HG03280 (cell line): ENCODE results near the gene DCAF17.

ENCODE experiments used
- ATAC-seq: cut with Tn5 transposase; IDR thresholded peaks from one replicate; pipeline ENCODE4 v1.9.1; 2021; ENCODE audit warnings: mild to moderate bottlenecking, moderate library complexity; ENCODE audit not compliant: unreplicated experiment

The DCAF17 gene, protein sequence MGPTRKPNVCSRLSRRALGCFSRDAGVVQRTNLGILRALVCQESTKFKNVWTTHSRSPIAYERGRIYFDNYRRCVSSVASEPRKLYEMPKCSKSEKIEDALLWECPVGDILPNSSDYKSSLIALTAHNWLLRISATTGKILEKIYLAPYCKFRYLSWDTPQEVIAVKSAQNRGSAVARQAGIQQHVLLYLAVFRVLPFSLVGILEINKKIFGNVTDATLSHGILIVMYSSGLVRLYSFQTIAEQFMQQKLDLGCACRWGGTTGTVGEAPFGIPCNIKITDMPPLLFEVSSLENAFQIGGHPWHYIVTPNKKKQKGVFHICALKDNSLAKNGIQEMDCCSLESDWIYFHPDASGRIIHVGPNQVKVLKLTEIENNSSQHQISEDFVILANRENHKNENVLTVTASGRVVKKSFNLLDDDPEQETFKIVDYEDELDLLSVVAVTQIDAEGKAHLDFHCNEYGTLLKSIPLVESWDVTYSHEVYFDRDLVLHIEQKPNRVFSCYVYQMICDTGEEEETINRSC

DNA sequence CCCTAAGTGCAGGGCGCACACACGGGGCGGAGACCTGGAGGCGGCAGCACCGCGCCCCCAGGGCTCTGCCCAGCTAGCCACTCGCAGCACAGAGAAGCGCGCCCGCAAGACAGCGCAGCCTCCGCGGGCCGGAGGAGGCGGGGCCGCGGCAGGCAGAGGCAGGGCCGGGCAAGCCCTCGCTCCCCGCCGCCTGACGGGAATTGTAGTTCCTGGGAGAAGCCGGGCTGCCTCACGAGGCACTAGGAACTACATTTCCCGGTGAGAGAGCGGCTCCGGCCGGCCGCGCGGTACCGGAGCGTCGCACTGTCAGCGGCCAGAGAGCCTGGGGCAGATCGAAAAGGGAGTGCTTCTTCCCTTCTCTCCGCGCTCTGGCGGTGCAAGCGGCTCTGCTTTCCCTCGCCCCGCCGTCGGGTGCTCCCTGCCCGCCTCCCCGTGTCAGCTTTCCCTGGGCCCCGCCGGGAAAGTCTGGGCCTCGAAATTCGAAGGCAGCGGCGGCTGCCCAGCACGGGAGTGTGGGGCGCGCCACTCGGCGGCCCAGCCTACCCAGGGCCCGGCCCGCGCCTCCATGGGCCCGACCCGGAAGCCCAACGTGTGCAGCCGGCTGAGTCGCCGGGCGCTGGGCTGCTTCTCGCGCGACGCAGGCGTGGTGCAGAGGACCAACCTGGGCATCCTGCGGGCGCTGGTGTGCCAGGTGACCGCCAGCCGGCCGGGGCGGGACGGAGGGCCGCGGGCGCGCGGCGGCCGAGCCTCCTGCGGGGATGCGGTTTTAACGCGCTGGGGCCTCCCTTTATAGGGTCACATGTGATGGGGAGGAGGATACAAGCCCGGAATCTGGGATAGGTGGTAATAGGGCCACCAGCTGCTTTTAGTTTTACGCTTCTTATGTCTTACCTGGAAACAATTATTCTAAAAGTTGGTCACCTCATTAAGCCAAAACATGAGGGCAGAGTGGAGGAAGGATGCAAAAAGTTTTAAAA is at the start of gene DCAF17:
DCAF17 (plus strand) TSS at position 214 of the 977 bp plus-strand sequence; CDS start at position 566, 352 bp downstream.
- peak; percentile 91 for ATAC-seq

GRCh38 chr2:171386627-171387026 is 47.4 kb upstream of the DCAF17 start:
- ATAC-seq = no peak

DNA sequence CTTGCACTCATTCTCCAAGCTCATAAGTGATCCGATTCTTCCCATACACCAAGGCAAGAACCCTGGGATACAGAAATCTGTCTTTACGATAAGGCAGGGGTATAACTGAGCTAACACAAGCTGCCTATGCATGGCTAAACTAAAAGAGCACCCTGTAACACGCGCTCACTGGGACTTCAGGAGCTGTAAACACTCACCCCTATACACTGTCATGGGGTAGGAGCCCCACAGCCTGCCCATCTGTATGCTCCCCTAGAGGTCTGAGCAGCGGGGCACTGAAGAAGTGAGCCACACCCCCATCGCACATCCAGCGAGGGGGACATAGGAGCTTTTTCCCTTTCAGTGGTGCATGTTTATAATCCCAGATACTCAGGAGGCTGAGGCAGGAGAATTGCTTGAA is 47.0 kb upstream of the DCAF17 start:
- no peak for ATAC-seq

GRCh38 chr2:171389325-171389724 is 44.7 kb upstream of the DCAF17 start:
- no peak for ATAC-seq

DNA sequence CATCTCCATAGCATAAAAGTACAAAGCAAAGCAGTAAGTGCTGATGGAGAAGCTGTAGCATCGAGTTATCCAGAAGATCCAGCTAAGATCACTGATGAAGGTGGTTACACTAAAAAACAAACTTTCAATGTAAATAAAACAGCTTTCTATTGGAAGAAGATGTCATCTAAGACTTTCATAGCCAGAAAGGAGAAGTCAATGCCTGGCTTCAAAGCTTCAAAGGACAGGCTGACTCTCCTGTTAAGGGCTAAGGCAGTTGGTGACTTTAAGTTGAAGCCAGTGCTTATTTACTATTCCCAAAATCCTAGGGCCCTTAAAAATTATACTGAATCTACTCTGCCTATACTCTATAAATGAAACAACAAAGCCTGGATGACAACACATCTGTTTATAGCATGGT is 44.2 kb upstream of the DCAF17 start:
- no peak for ATAC-seq

DNA sequence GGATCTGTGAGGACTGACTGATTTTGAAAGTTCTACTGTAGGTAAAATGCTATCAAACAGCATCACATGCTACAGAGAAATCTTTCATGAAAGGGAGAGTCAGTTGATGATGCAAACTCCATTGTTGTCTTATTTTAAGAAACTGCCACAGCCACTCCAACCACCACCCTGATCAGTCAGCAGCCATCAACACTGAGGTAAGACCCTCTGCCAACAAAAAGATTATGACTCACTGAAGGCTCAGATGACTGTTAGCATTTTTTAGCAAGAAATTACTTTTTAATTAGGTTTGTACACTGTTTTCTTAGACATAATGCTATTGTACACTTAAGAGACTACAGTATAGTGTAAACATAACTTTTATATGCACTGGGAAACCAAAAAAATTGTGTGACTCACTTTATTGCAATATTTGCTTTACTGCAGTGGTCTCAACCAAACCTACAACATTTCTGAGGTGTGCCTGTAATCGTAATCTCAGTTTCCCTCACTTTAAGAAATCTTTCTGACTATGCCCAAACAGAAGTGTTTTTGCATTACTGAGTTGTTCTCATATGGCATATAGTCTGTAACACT is 43.0 kb upstream of the DCAF17 start:
- no peak for ATAC-seq

- ATAC-seq = no peak
These were observed 42.5 kb upstream of the DCAF17 start for GRCh38 chr2:171391532-171391931.

GRCh38 chr2:171393487-171393886 is 40.5 kb upstream of the DCAF17 start:
- no peak for ATAC-seq

GRCh38 chr2:171394164-171394740 is 39.8 kb upstream of the DCAF17 start:
- no peak for ATAC-seq

DNA sequence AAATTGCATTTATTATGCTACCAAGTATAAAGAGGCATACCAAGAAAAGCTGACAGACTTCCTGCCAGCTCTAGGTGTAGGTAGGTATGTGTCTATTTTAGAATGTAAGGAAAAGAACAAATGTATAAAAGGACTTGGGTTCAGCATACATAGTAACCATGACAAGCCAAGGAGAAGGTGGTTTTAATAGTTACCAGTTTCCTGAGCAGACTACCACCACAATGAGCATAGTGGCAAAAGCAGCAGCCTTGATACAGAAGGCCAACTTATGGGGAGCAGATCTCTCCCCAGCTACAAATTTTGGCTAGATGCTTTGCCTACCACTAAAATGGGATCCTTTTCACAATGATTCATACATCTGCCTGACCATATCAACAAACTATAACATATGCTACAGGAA is 34.7 kb upstream of the DCAF17 start:
- no peak for ATAC-seq

GRCh38 chr2:171400395-171400794 is 33.6 kb upstream of the DCAF17 start:
- ATAC-seq = no peak

GRCh38 chr2:171401947-171402346 is 32.1 kb upstream of the DCAF17 start:
- ATAC-seq = no peak

DNA sequence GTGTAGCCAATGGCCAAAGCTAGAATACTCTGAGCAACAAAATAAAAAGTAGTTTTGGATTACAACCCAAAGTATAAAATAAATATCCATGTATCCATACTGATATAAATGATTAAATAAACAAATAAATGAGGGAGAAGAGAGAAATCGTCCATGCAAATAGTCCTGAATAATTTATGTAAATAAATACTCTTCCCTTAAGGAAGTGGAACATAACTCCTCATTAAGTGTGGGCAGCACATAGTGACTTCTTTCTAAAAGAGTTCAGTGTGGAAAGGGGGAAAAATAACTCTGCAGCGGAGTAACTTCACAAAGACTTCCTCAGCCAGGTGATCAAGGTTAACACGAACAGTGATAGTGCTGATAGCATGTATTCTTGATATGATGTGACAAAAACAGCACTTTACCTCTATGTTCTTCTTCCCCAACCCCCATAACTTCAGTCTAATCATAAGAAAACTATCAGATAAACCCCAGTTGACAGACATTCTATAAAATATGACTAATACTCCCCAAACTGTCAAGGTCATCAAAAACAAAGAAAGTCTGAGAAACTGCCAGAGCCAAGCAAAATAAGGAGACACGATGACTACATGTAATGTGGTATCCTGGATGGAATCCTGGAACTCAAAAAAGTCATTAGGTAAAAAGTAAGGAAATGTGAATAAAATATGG is 31.0 kb upstream of the DCAF17 start:
- no peak for ATAC-seq

DNA sequence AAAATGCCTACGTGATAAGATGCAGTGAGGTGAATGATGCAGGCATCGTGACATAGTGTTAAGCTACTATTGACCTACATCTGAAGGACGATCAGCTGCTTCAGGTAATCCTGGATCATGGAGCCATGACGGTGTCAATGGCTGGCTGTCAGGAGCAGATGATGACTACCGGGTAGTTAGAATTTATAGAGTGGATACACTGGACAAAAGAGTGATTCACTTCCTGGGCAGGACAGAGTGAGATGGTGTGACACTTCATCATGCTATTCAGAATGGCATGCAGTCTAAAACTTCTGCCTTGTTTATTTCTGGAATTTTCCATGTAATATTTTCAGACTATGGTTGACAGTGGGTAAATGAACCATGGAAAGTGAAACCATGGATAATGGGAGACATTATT is 29.8 kb upstream of the DCAF17 start:
- ATAC-seq = no peak

GRCh38 chr2:171404719-171405118 is 29.3 kb upstream of the DCAF17 start:
- no peak for ATAC-seq

GRCh38 chr2:171405546-171405945 is 28.5 kb upstream of the DCAF17 start:
- ATAC-seq = no peak

DNA sequence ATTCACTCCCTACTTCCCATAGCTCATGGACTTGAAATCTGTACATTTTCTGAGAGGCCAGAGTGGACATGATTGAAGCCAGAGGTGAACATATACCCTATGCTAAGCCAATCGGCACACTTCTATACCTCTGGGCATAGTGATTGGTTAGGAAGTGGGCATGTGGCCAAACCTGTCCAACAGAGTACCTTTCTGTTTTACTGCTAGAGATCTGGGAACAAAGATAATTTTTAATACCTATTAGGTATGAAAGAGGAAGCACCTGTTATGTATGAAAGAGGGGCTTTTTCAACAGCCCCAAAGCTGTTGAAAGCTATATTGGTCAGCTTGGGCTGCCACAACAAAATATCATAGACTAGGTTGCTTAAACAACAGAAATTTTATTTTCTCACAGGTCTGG is 28.0 kb upstream of the DCAF17 start:
- ATAC-seq = peak; percentile 45

GRCh38 chr2:171407030-171407675 is 26.9 kb upstream of the DCAF17 start:
- ATAC-seq = peak; percentile 67

DNA sequence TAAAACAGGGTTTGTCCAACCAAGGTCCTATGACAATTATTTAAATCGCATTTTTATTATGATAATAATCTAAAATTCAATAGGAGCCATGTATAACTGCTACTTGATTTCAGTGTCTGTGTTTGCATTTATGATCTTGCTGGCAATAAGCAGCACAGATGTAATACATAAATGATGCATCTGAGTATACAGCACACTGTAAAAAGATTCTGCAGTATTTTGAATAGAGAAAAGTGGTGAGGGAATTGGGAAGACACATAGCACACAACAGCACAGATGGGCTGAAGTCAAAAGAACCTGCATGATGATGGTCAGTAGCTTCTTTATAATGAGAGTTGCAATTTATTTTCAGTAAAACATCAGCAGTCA is 26.4 kb upstream of the DCAF17 start:
- no peak for ATAC-seq

GRCh38 chr2:171409436-171409971 is 24.5 kb upstream of the DCAF17 start:
- no peak for ATAC-seq
